ENCODE data around the gene OXCT1. TPM values are rescaled to one million over a fixed set of nuclear protein-coding genes. Genes with fewer than 3 reads are reported as not detected.

The OXCT1 gene
- total and polyA plus RNA-seq, 9 of the 15 experiments (the other 6 are each of a cell fraction or from before 2014, with no cell fraction given): 24.7 to 61.2 (median 41.9) TPM

DNA sequence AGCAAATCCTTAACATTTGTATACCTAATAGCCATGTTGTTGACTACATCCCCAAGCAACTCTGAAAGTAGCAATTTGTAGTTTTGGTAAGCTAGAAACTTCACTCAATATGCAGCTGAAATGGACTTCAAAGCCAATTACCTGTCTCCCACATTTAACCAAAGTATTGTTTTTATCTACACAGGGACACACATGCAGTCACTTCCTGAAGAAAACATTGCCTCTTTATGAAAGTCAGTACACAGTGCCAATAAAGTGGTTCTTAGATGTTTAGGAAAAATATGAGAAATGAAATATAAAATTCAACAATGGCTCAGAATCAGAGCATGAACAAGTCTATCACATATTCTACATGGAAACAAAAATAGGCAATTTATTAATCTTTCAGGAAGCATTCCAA, 49.2 kb downstream of the OXCT1 start:
- Histone ChIP-seq H3K36me3 (ENCODE audit: control insufficient read depth, insufficient read depth, low read length) (no peaks in the 10 kb centered on the region), H3K4me3 (no peak overlapping the region), H3K27me3 (ENCODE audit: control insufficient read depth in 2 of 2, insufficient read depth in 2 of 2, low read length in 2 of 2) (no peaks in the 10 kb centered on the region), H3K9me3 (replicated peaks; ENCODE audit: control insufficient read depth, insufficient read depth, low read depth, low read length) (no peaks in the 10 kb centered on the region), H3K4me1 (replicated peaks in 1 of 2; ENCODE audit: control insufficient read depth in 2 of 2, insufficient read depth in 2 of 2, low read length in 2 of 2) (no peaks in the 10 kb centered on the region), H4K20me1 (replicated peaks; ENCODE audit: control insufficient read depth, insufficient read depth, low read length) (no peaks in the 10 kb centered on the region), H3K27ac (ENCODE audit: extremely low read depth, low read depth, low read length) (no peak overlapping the region), H3K9me1 (ENCODE audit: control insufficient read depth, insufficient read depth, low read length) (no peaks in the 10 kb centered on the region), H2AFZ (ENCODE audit: low read depth, low read length) (no peak overlapping the region), H3K4me2 (ENCODE audit: insufficient read depth, low read length) (no peak overlapping the region), H3K79me2 (ENCODE audit: control insufficient read depth, insufficient read depth, low read length) (no peaks in the 10 kb centered on the region), H3K9ac (ENCODE audit: insufficient read depth in 1 of 2, low read depth in 2 of 2, low read length in 2 of 2) (no peak overlapping the region)
- TF ChIP-seq KHSRP (IDR thresholded peaks at IDR 0.05): no peak
- no peak for TF ChIP-seq NFRKB (IDR thresholded peaks at IDR 0.05; ENCODE audit: low read depth)
- TF ChIP-seq CBFA2T2 (conservative IDR thresholded peaks at IDR 0.05): no peak
- TF ChIP-seq ZBTB2 (IDR thresholded peaks at IDR 0.05): no peak
- no peak for TF ChIP-seq GABPB2 (CRISPR knock-in tag; conservative IDR thresholded peaks at IDR 0.05)
- TF ChIP-seq JUNB (CRISPR knock-in tag; conservative IDR thresholded peaks at IDR 0.05): no peak
- ChIA-PET POLR2A (interaction anchor here (0.6 kb wide), 1 partner anchor 138 kb away, joined by 4 read pairs; no protein-coding TSS in a partner anchor), CTCF (ENCODE audit: low intra/inter-chr PET ratio) (no interaction called here)
- ATAC-seq (no peak), DNase-seq (ENCODE audit: extremely low read depth in 1 of 4, low spot score in 3 of 4) (no peak), FAIRE-seq (no peak)
- no TSS peak for BruUV-seq (replicated peaks)
- intact Hi-C loops (cut with micrococcal nuclease) (no loop called here), in situ Hi-C loops (cut with MboI) (loop anchor here (10.0 kb wide), 1 partner anchor 536 kb away; no protein-coding TSS in a partner anchor)

DNA sequence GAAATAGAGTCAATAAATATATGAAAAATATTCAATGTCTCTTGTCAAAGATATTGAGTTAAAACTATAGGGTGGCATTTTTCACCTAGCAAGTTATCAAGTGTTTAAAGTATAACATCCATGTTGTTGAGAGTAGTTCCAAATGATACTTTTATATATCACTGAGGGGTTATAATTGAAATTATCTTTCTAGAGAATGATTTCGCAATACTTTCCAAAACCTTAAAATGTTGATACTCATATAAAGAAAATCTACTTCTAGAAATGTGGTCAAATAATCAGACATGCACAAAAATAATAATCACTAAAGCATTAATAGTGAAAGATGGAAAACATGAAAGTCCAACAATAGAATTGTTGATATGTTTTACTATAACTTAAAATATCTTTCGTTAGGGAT, 50.1 kb downstream of the OXCT1 start:
- no peak overlapping the region for H3K9ac ChIP-seq (ENCODE audit: insufficient read depth in 1 of 2, low read depth in 2 of 2, low read length in 2 of 2)
- ATAC-seq (no peak), DNase-seq (ENCODE audit: extremely low read depth in 1 of 4, low spot score in 3 of 4) (no peak), FAIRE-seq (no peak)
- no peaks in the 10 kb centered on the region for H4K20me1 ChIP-seq (replicated peaks; ENCODE audit: control insufficient read depth, insufficient read depth, low read length)
- WGBS (ENCODE audit: insufficient coverage, low coverage, missing lambda C conversion rate): 51% methylated on average over 2 of the region's 2 CpGs
- no peaks in the 10 kb centered on the region for H3K4me1 ChIP-seq (replicated peaks in 1 of 2; ENCODE audit: control insufficient read depth in 2 of 2, insufficient read depth in 2 of 2, low read length in 2 of 2)
- in situ Hi-C loops (cut with MboI) (loop anchor here (10.0 kb wide), 1 partner anchor 535 kb away; no protein-coding TSS in a partner anchor), intact Hi-C loops (cut with micrococcal nuclease) (no loop called here)
- H3K4me2 ChIP-seq (ENCODE audit: insufficient read depth, low read length): no peak overlapping the region
- BruUV-seq (replicated peaks): no TSS peak
- no peaks in the 10 kb centered on the region for H3K9me1 ChIP-seq (ENCODE audit: control insufficient read depth, insufficient read depth, low read length)
- H3K4me3 ChIP-seq: no peak overlapping the region
- CTCF ChIA-PET (ENCODE audit: low intra/inter-chr PET ratio): no interaction called here
- no peak overlapping the region for H3K27ac ChIP-seq (ENCODE audit: extremely low read depth, low read depth, low read length)
- no peaks in the 10 kb centered on the region for H3K79me2 ChIP-seq (ENCODE audit: control insufficient read depth, insufficient read depth, low read length)
- H3K27me3 ChIP-seq (ENCODE audit: control insufficient read depth in 2 of 2, insufficient read depth in 2 of 2, low read length in 2 of 2): no peaks in the 10 kb centered on the region
- H3K36me3 ChIP-seq (ENCODE audit: control insufficient read depth, insufficient read depth, low read length): no peaks in the 10 kb centered on the region
- no peak overlapping the region for H2AFZ ChIP-seq (ENCODE audit: low read depth, low read length)
- POLR2A ChIA-PET: no interaction called here
- no peaks in the 10 kb centered on the region for H3K9me3 ChIP-seq (replicated peaks; ENCODE audit: control insufficient read depth, insufficient read depth, low read depth, low read length)
- TF ChIP-seq SRF (CRISPR knock-in tag; IDR thresholded peaks at IDR 0.05): no peak
- TF ChIP-seq, protein P1, sequence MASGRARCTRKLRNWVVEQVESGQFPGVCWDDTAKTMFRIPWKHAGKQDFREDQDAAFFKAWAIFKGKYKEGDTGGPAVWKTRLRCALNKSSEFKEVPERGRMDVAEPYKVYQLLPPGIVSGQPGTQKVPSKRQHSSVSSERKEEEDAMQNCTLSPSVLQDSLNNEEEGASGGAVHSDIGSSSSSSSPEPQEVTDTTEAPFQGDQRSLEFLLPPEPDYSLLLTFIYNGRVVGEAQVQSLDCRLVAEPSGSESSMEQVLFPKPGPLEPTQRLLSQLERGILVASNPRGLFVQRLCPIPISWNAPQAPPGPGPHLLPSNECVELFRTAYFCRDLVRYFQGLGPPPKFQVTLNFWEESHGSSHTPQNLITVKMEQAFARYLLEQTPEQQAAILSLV (tag; IDR thresholded peaks at IDR 0.05): 0 out of 2 replicates have a peak, but pooled peaks have one; percentile 38
- no peak for TF ChIP-seq HMGN3 (IDR thresholded peaks at IDR 0.05; ENCODE audit: borderline replicate concordance, extremely low read depth, insufficient read length, low read depth, low read length)
- TF ChIP-seq ZNF197 (CRISPR knock-in tag; IDR thresholded peaks at IDR 0.05; ENCODE audit: low read depth): no peak

All from K562 (cell line).